ENCODE data around the gene FAM170B.

DNA sequence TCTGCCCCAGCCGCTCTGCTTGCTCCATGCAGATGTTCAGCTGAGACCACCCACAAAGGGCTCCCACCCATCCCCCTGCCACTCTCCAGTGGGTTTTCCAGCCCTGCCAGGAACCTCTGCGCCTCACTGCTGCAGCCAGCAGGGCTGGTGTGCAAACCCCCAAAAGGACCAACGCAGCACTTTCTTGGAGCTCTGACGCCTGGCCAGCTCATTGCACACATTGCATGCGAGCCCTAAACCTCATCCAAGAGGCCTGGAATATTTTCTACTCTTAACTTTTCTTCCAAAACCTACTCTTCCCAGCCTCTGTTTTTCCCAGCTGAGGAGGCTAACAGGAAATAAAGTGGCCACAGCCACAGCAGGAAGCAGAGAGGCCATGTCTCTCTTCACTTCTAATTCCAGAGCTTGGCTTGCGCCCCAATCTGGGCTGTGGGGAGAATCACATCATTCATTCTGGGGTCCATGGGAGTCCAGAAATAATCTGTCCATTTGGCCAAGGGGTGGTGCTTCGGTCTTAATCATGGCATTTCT lies 4.6 kb upstream of the FAM170B start:
- TF ChIP-seq, protein P1, sequence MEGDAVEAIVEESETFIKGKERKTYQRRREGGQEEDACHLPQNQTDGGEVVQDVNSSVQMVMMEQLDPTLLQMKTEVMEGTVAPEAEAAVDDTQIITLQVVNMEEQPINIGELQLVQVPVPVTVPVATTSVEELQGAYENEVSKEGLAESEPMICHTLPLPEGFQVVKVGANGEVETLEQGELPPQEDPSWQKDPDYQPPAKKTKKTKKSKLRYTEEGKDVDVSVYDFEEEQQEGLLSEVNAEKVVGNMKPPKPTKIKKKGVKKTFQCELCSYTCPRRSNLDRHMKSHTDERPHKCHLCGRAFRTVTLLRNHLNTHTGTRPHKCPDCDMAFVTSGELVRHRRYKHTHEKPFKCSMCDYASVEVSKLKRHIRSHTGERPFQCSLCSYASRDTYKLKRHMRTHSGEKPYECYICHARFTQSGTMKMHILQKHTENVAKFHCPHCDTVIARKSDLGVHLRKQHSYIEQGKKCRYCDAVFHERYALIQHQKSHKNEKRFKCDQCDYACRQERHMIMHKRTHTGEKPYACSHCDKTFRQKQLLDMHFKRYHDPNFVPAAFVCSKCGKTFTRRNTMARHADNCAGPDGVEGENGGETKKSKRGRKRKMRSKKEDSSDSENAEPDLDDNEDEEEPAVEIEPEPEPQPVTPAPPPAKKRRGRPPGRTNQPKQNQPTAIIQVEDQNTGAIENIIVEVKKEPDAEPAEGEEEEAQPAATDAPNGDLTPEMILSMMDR (IDR thresholded peaks at IDR 0.05 in 8 of 11, conservative IDR thresholded peaks at IDR 0.05 in 3 of 11): no peak
- TF ChIP-seq POLR2A (IDR thresholded peaks at IDR 0.05) (no peak), POLR2AphosphoS5 (IDR thresholded peaks at IDR 0.05) (no peak)
